HuH-7.5 (cell line): ENCODE measurements around the gene OR7G2.
"Not testable (repeated sequence)": the region's sequence is repeated elsewhere in the genome, so short reads cannot be mapped to it uniquely, and the experiment has no call there.

Experiments
- DNase-seq: peaks from one replicate; pipeline ENCODE4 v3.0.0; 2011; ENCODE audit warnings: low spot score

OR7G2 gene

GRCh38 chr19:9073806-9074205 lies 33.5 kb downstream of the OR7G2 start:
- DNase-seq, result no peak

- not testable (repeated sequence) for DNase-seq
These were observed 35.6 kb downstream of the OR7G2 start for GRCh38 chr19:9071720-9072119.

DNA sequence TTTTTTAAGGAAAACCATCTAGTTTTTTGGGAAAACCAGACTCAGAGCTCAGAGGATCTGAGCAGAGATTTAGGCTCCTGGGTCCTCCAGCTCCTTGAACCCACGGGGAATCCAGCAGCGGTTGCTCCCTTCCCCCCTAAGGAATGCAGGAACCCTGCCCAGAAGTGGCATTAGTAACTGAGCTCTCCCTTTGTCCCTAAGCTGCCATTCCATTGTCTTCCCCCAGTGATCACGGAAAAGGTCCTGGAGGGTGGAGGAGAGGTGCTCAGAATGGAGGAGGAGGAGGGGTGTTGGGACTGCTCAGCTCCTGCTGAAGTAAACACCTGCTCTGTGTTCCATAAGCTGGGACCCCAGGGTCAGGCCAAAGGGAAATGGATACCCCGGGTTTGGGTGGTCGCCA lies 37.2 kb downstream of the OR7G2 start:
- no peak for DNase-seq

DNA sequence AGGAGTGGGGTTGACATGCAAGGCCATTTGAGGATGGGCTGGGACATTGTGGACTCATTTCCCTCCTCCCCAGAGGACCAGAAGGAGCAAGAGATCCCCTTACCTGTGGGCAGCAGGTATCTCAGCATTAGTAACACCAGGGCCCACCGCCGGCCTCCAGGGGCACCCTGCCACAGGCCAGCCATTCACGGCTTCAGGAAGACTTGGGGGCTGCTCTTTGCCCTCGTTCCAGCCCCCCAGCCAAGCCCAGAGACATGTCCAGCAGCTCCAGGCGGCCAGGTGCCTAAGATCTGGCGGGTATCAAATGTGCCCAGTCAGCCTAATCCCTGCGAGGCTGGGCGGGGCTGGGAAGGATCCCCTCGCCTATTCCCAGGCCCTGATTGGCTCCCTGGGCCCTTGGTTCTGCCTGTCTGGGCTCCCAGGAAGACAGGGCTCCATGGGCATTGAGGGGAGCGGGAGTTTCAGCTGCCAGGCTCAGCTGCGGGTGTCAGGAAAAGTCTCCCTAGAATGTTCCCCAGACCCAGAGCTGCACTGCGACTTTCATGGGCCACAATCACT lies 41.7 kb downstream of the OR7G2 start:
- DNase-seq, result no peak

DNA sequence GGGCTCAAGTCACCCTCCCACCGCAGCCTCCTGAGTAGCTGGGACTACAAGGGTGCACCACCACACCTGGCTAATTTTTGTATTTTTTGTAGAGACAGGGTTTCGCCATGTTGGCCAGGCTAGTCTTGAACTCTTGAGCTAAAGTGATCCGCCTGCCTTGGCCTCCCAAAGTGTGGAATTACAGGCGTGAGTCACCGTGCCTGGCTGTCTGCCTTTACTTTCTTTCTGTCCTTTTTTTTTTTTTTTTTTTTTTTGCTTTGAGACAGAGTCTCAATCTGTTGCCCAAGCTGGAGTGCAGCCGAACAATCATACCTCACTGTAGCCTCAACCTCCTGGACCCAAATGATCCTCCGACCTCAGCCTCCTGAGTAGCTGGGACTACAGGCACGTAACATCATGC lies 45.4 kb downstream of the OR7G2 start:
- DNase-seq, result no peak

DNA sequence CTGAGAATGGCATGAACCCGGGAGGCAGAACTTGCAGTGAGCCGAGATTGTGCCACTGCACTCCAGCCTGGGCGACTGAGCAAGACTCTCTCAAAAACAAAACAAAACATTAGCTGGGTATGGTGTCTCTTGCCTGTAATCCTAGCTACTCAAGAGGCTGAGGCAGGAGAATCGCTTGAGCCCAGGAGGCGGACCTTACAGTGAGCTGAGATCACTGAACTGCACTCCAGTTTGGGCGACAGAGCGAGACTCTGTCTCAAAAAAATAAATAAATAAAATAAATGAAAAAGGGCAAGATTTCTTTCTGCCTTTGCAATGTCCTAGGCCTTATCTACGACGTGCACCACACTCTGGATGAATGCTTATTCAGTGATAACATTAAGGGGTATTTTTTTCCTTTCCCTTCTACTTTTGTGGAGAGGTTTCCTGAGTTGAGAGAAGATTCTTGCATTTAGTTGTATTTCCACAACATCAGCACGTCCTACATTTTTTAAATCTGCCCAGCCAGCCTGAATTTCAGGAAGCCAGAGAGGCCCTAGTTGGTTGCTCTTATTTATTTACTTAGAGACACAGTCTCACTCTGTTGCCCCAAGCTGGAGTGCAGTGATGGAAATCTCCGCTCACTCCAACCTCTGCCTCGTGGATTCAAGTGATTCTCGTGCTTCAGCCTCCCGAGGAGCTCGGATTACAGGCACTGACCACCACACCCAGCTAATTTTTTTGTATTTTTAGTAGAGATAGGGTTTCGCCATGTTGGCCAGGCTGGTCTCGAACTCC lies 46.5 kb downstream of the OR7G2 start:
- no peak for DNase-seq

DNA sequence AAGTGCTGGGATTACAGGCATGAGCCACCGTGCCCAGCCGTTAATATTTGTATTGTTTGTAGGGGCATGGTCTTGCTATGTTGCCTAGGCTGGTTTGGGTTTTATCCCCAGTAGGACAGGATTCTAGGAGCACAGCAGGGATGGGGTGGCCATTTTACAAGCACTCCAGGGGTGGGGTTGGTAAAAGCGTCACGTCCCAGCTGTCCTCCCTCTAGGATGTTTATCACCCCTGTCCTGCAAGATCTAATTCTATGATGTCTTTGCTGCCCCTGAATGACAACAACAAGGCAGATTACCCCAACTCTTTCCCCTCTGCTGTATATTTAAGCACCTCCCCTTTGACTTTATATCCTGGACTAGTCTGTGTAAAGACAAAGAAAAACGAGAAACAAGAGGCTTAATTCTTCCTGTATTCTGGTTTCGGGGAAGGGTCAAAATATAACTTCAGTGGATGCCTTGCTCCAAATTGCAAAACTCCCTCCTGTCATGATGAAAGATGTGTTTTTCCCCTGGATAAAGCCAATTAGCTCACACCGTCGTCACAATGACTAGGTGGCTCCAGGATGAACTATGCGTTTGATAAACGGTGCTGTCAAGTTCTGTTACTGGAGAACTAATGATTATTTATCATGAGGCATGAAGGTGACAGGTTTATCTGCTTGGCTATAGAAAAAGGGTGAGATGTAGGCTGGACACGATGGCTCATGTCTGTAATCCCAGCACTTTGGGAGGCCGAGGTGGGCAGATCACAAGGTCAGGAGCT lies 48.2 kb downstream of the OR7G2 start:
- DNase-seq, result no peak

DNA sequence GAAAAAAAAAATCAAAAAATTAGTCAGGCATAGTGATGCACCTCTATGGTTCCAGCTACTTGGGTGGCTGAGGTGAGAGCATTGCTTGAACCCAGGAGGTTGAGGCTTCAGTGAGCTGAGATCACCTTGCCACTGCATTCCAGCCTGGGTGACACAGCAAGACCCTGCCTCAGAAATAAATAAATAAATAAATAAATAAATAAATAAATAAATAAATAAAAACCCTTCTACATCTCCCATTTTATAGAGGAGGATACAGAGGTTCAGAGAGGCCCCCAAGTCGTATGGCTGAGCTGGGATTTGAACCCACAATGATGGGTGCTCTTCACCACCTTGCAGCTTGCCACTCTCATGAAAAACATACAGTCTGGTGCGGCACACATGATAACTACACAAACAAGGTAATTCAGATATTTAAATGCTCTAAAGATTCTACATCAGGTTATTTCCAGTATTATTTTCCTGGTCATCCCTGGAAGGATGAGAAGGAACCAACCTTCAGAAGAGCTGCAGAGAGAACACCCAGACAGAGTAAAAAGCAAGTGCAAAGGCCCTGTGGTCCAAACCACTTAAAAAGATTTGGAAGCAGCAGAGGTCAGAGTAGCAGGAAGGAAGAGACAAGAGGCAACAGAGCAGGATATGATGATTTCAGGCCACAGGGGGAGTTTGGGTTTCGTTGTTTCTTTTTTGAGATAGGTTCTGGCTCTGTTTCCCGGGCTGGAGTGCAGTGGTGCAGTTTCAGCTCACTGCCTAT lies 49.6 kb downstream of the OR7G2 start:
- DNase-seq, result no peak

- DNase-seq, result not testable (repeated sequence)
These were observed 51.1 kb downstream of the OR7G2 start for GRCh38 chr19:9056131-9056530.

GRCh38 chr19:9054765-9055164 lies 52.5 kb downstream of the OR7G2 start:
- no peak for DNase-seq

DNA sequence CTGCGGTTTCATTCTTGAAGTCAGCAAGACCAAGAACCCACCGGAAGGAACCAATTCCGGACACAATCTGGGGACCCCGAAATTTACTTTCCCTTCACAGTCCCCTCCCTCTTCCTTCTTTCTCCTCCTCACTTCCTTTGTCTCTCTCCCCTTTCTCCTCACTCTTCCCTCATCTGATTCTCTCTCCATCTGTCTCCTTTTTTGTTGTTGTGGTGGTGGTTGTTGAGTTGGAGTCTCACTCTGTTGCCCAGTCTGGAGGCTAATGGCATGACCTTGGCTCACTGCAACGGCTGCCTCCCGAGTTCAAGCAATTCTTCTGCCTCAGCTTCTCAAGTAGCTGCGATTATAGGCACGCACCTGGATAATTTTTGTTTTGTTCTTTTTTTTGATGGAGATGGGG lies 53.1 kb downstream of the OR7G2 start:
- no peak for DNase-seq

DNA sequence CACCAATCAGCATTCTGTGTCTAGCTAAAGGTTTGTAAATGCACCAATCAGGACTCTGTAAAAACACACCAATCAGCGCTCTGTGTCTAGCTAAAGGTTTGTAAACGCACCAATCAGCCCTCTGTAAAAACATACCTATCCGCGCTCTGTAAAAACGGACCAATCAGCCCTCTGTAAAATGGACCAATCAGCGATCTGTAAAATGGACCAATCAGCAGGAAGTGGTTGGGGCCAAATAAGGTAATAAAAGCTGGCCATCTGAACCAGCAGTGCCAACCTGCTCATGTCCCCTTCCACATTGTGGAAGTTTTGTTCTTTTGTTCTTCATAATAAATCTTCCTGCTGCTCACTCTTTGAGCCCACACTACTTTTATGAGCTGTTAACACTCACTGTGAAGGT lies 53.6 kb downstream of the OR7G2 start:
- DNase-seq, result not testable (repeated sequence)

DNA sequence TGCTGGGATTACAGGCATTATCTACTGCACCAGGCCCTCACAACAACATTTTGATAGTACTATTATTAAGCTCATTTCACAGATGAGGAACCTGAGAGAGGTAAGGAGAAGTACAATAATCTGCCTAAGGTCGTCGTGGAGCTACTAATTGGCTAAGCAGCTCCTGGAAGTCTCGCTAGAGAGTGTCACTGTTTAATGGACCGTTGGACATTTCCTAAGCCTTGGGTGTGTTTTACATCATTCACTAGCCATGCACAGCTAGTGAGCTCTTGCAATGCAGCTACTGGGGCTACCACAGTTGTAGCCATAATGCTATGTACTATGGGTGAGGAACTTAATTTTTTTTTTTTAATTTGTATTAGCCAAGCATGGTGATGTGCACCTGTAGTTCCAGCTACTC lies 54.4 kb downstream of the OR7G2 start:
- DNase-seq, result no peak
